Amygdala (tissue), 56 donors: ENCODE measurements around the gene ZSCAN1.

Experiments
- DNase-seq, 56 donors: peaks; one replicate each; lab custom pipeline; 2025; lab: John Stamatoyannopoulos, UW

ZSCAN1 gene

DNA sequence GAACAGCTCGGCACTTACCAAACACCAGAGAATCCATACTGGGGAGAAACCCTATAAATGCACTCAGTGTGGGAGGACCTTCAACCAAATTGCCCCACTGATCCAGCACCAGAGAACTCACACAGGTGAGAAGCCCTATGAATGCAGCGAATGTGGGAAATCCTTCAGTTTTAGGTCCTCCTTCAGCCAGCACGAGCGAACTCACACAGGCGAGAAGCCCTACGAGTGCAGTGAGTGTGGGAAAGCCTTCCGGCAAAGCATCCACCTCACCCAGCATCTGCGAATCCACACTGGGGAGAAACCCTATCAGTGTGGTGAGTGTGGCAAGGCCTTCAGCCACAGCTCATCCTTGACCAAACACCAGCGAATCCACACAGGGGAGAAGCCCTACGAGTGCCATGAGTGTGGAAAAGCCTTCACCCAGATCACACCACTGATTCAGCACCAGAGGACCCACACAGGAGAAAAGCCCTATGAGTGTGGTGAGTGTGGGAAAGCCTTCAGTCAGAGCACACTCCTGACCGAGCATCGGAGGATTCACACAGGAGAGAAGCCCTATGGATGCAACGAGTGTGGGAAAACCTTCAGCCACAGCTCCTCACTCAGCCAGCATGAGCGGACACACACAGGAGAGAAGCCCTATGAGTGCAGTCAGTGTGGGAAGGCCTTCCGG is 33.6 kb downstream of the ZSCAN1 start:
- no peak for DNase-seq

DNA sequence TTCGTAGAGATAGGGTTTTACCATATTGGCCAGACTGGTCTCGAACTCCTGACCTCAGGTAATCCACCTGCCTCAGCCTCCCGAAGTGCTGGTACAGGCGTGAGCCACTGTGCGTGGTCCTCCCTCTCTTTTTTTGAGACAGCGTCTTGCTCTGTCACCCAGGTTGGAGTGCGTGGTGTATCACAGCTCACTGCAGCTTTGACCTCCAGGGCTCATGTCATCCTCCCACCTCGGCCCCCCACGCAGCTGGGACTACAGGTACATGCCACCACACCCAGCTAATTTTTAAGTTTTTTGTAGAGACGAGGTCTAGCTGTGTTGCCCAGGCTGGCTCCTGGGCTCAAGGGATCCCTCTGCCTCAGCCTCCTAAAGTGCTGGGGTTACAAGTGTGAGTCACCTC is 46.0 kb downstream of the ZSCAN1 start:
- DNase-seq: no peak

DNA sequence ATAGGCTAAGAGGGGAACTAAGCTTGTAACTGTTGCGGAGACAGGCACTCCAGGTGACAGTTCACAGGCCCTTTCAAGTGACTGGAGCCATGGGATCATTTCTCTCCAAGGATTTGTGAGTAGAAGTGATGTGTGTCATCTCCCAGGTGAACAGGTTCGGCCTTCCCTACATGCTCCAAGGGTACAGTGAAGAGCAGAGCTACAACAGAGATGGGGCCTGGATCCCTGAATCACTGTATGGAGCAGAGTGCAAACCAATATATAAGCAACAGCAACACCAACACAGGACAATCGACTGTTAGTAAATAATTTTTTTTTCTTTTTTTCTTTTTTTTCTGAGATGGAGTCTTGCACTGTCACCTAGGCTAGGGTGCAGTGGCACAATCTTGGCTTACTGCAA is 49.2 kb downstream of the ZSCAN1 start:
- DNase-seq: no peak

GRCh38 chr19:58084596-58085347 is 50.9 kb downstream of the ZSCAN1 start:
- DNase-seq: no peak

- DNase-seq: no peak
Measured at GRCh38 chr19:58085348-58085875, 51.6 kb downstream of the ZSCAN1 start.

DNA sequence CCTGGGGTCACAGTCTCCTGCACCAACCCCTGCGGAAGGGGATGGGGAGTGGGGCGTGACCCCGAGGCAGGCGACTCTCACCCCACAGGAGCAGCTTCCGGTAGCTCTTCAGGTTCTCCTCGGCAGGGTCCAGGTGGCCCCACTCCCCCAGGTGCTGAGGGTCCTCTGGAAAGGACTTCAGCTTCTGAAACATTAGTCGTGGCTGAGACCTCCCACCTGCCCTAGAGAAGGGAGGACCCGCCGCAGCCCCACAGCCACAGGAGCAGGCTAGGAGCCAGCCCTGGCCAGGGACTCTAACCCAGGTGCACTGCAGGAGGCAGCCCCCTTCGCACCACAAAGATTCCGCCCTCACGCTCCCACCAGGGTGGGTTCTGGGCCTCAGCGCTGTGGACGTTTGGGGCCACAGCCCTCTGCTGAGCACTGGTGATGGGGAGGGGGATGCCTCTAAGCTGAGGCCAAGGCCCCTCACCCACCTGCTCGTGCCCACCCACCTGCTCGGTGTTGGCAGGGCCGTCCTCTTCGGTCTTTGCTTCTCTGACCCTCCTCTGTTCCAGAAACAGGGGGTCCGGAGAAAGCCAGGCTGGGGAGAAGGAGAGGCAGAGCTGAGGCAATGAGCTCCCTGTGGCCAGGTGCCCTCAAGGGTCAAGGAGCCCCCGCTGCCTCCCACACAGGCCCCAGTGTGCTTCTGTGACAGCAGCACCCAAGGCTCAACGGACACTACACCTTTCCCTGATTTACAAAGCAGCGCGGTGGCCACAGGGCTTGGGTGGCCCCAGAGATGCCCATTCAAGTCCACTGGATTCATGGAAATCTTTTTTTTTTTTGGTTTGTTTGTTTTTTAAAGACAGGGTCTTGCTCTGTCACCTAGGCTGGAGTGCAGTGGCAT is 53.2 kb downstream of the ZSCAN1 start:
- DNase-seq: no peak

DNA sequence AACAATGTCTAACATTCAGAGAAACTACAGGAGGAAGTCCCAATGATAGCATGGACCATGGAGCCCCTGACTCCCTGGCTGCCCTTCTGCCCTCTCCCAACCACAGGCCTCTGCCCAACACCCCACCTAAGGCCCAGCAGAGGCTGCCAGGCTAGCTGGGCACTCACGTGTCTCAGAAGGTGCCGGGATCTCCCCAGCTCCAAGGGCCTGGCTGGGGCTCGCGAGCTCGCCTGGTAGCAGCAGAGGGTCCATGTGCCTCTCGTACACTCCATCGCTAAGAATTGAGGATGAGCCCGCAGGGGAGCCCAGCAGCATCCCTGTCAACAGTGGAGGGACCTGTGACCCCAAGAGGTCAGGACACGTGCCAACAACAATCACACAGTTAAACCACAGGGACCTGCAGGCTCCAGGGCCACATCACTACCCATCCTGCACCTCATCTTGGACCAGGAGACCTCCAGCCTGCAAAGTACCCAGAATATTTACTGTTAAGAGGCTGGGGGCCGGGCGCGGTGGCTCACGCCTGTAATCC is 54.8 kb downstream of the ZSCAN1 start:
- DNase-seq: no peak

GRCh38 chr19:58089846-58090245 is 56.0 kb downstream of the ZSCAN1 start:
- no peak for DNase-seq

GRCh38 chr19:58091251-58091995 is 57.6 kb downstream of the ZSCAN1 start:
- DNase-seq: no peak

- DNase-seq: no peak
Measured at GRCh38 chr19:58093071-58093470, 59.2 kb downstream of the ZSCAN1 start.

DNA sequence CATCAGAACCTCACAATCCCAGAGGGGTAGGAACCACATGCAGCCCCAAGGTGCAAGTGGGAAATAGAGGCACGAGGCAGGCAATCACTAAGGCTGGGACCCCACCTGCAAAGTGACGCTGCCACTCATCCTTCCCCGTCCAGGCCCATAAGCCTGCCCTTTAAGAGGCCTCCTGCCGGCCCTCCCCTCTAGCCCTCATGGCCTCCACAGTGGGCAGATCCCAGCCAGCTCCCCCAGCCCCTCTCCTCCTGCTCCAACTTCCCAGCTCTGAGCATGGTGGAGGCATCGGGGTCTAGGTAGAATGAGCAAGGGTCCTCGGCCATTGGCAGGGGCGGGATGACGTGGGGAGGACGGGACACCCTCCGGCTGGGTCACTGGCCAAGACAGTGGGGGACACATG is 61.5 kb downstream of the ZSCAN1 start:
- DNase-seq: no peak

DNA sequence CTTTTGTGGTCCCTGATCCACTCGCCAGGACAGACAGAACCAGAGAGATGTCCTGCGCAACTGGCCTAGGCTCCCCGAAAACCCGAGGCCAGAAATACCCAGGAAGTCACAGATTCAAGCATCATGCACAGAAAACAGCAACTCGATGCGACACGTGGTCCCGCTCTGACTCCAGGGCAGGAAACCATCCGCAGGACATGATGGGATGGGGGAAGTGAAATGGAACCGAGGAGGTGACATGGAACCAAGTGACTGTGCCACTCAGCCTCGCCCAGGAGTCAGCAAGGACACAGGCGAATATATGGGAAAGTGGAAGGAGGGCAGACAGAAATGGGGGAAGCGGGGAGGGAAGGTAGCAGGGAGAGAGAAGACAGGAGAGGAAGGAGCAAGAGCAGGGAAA is 63.1 kb downstream of the ZSCAN1 start:
- DNase-seq: no peak

DNA sequence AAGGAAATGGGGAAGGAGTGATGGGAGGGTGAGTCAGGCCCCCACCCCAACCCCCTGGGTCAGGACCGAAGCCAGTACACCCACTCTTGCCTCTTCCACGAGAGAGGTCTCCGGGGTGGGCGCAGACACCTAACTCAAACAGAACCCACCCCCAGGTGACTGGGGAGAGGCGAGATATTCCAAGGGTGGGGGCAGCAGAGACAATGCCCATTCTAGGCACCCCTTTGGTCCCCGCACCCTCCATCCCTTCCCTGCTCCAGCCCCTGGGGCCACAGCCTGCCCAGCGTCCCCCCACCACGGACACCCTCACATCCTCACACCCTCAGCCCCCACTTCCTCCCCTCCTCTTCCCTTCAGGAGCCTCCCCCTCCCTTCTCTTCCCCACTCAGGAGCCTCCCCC is 63.5 kb downstream of the ZSCAN1 start:
- DNase-seq: peak in 1 of 56 donors; percentile 18

DNA sequence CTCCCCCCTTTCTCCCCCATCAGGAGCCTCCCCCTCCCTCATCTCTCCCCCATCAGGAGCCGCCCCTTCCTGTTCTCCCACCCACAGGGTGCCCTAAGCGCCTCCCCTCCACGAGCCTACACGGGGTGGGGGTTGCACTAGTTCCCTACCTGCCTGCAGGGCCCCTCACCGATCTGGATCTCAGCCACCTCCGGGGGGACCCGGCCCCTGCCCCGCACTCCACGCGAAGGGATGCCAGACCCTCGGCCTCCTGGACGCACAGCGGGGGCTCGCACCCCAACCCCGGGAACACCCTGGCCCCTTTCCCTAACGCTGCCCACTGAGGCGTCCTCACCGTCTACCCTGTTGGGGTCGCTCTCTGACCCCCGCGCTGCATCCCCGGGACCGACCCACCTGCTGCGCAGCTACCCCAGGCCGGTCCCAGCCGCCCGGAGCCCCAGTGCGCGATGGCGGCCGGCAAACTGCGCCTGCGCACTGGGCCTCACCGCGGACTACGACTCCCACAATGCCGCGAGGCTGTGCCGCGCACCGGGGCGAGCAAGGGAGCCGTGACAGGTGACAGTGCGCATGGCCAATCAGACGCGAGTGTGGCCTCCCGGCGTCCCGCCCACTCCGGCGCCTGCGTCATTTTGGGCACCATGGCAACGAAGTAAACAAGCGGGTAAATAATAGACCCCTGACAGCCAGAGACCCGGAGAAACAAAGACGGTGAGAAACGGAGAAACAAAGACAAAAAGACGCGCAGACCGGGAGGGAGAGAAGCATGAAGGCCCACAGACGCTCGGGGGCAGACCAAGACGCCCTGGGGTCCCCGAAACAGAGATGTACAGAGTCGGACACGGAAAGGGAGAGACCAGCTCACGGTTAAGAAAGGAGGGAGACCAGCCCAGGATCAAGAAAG is 64.2 kb downstream of the ZSCAN1 start, which contains the start of gene ZSCAN18:
Gene ZSCAN18 (minus strand): TSS at position 451 of the 901 bp plus-strand sequence. CDS start 7,964 bp downstream, outside the sequence.
- DNase-seq: peak; percentile 58 to 98 (median 93)

DNA sequence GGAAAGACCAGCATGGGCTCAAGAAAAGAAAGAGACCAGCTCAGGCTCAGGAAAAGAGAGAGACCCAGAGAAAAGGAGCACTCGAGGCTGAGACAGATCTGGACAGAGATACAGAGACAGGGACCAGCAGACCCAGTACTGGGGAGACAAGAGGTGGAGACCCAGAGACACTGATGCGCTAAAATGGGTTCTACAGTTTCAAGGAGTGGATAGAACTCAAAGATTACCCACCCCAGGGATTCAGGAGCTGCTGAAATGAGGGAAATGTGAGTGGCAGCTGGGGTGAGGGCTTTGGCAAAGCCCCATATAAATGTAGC is 64.8 kb downstream of the ZSCAN1 start:
- DNase-seq: no peak
